Tibial artery (tissue), 4 donors: Measurements from ENCODE around the gene MIGA2.

Experiments used
- DNase-seq, 2 donors: peaks; one replicate each; pipeline ENCODE4 v3.0.0-alpha.2; 2019
- H3K27ac ChIP-seq, 2 donors: fragments of 200-600 bp; sonication (generic) in 1 of 2; 1 replicate in 1 of 2; 2 replicates in 1 of 2; pipeline ENCODE4 v1.5.1; 2018 to 2019; ENCODE audit warnings: mild to moderate bottlenecking in 1 of 2
- H3K27me3 ChIP-seq, 2 donors: fragments of 200-600 bp; sonication (generic) in 1 of 2; one replicate each; pipeline versions ENCODE4 v1.5.1 to v1.6.0; 2016 to 2019
- H3K36me3 ChIP-seq, 3 donors: fragments of 200-600 bp; sonication (generic) in 2 of 3; one replicate each; pipeline ENCODE4 v1.5.1; 2016 to 2019; ENCODE audit warnings: mild to moderate bottlenecking in 2 of 3
- H3K4me1 ChIP-seq, 4 donors: fragments of 200-600 bp; sonication (generic) in 2 of 4; 1 replicate in 3 of 4; 2 replicates in 1 of 4; pipeline ENCODE4 v1.5.1; 2016 to 2019
- H3K4me3 ChIP-seq, 2 donors: fragments of 200-600 bp; sonication (generic) in 1 of 2; 1 replicate in 1 of 2; 2 replicates in 1 of 2; pipeline ENCODE4 v1.5.1; 2018 to 2019; ENCODE audit warnings: mild to moderate bottlenecking in 2 of 2
- H3K9me3 ChIP-seq, 3 donors: fragments of 200-600 bp; sonication (generic) in 1 of 3; one replicate each; pipeline ENCODE4 v1.5.1; 2016 to 2019
- intact Hi-C: fragments of 100-400 bp; cut with DNase I; formaldehyde crosslinking; loops from one replicate; pipeline ENCODE4 v1.15.0; 2023; ENCODE audit warnings: low total_unique reads
- TF ChIP-seq, protein P1 (sequence below), 2 experiments: fragments of 200-600 bp in 1 of 2; fragments of 450-650 bp in 1 of 2; IDR thresholded peaks; one replicate each; pipeline ENCODE4 v1.5.1; 2017 to 2019; ENCODE audit warnings: antibody characterized with exemption in 2 of 2, mild to moderate bottlenecking in 1 of 2, moderate library complexity in 1 of 2

MIGA2 gene

GRCh38 chr9:129005336-129005997, 31.0 kb upstream of the MIGA2 start:
- TF ChIP-seq, protein P1, sequence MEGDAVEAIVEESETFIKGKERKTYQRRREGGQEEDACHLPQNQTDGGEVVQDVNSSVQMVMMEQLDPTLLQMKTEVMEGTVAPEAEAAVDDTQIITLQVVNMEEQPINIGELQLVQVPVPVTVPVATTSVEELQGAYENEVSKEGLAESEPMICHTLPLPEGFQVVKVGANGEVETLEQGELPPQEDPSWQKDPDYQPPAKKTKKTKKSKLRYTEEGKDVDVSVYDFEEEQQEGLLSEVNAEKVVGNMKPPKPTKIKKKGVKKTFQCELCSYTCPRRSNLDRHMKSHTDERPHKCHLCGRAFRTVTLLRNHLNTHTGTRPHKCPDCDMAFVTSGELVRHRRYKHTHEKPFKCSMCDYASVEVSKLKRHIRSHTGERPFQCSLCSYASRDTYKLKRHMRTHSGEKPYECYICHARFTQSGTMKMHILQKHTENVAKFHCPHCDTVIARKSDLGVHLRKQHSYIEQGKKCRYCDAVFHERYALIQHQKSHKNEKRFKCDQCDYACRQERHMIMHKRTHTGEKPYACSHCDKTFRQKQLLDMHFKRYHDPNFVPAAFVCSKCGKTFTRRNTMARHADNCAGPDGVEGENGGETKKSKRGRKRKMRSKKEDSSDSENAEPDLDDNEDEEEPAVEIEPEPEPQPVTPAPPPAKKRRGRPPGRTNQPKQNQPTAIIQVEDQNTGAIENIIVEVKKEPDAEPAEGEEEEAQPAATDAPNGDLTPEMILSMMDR (IDR thresholded peaks at IDR 0.05), result no peak
- no peak for DNase-seq
- Histone ChIP-seq H3K27ac (peak overlapping the region in 1 of 2 donors; percentile 73), H3K9me3 (no peaks in the 10 kb centered on the region), H3K27me3 (no peaks in the 10 kb centered on the region), H3K4me1 (peaks cover 0 to 28% (median 23%) of the 10 kb centered on the region in 4 donors), H3K36me3 (peaks cover 30 to 95% (median 75%) of the 10 kb centered on the region in 3 donors), H3K4me3 (no peak overlapping the region)
- intact Hi-C loops, result no loop called here

DNA sequence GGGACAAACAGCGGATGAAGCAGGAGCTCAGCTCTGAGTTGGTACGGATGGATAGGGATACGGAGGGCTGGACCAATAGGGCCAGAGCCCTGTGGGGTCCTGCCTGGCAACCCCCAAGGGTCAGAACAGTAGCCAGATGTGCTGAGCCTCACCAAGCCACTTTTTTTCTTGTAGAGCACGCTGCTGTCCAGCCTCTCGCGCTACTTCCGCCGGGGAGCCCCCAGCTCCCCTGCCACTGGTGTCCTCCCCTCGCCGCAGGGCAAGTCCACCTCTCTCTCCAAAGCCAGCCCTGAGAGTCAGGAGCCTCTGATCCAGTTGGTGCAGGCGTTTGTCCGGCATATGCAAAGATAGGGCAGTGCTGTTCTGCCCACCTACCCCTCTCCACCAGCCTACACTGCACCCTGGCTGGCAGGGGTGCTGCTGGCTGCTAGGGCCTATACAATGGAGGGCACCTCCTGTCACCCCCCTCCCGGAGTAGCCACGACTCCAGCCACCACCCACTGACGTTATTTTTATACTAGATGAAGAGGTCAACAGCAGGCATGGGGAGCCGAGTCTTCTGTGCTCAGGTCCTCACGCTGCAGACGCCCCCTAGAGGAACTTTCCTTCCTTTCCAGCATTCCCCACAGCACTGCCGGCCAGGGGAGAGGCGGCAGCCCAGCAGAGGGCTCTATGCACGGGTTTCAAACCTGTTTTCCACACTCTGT, 29.9 kb upstream of the MIGA2 start:
- TF ChIP-seq, protein P1 (IDR thresholded peaks at IDR 0.05), result peak; percentile 74 to 78
- Histone ChIP-seq H3K9me3 (no peaks in the 10 kb centered on the region), H3K4me3 (no peak overlapping the region), H3K4me1 (peaks cover 0 to 28% (median 23%) of the 10 kb centered on the region in 4 donors), H3K36me3 (peaks cover 37 to 95% (median 75%) of the 10 kb centered on the region in 3 donors), H3K27ac (peak overlapping the region; percentile 73), H3K27me3 (no peaks in the 10 kb centered on the region)
- intact Hi-C loops, result no loop called here
- peak; percentile 69 to 82 for DNase-seq

GRCh38 chr9:129007035-129007765, 29.2 kb upstream of the MIGA2 start:
- Histone ChIP-seq H3K36me3 (peaks cover 36 to 95% (median 75%) of the 10 kb centered on the region in 3 donors), H3K27me3 (no peaks in the 10 kb centered on the region), H3K27ac (peak overlapping the region; percentile 73), H3K4me3 (no peak overlapping the region), H3K4me1 (peaks cover 0 to 28% (median 23%) of the 10 kb centered on the region in 4 donors), H3K9me3 (no peaks in the 10 kb centered on the region)
- intact Hi-C loops, result no loop called here
- DNase-seq, result peak in 1 of 2 donors; percentile 65
- TF ChIP-seq, protein P1 (IDR thresholded peaks at IDR 0.05), result no peak

DNA sequence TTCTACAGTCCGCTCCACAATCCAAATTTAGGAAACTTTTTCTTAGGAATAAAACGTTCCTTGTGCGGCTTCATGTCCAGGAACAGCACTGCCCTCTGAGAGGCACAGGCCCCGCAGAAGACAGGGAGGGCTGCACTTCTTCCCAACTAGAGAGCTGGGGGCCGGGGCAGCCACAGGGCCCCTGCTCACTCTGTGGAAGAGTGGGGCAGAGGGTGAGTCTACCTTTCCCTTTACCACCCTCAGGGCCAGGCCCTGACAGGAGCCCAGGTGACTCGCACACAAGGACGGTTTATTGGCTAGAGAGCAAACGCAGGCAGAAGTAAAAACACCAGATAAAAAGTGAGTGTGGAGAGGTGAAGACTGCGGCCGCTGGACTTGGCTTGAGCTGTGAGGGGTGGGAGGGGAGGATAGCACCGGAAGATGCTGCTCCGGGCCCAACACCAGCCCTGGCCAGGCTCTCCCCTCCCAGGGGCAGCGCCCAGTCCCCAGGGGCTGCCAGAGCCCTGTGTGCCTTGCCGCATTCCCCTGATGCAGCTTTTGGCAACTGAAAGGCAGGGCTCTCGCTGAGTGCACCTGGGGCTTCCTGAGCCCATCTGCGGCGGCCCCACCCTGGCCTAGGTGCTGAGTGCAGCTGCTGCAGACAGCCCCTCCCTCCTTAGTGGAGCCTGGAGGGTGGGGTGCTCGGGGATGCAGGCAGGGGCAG, 28.5 kb upstream of the MIGA2 start:
- Histone ChIP-seq H3K27ac (peak overlapping the region; percentile 73), H3K27me3 (no peaks in the 10 kb centered on the region), H3K36me3 (peaks cover 35 to 95% (median 75%) of the 10 kb centered on the region in 3 donors), H3K4me3 (no peak overlapping the region), H3K9me3 (no peaks in the 10 kb centered on the region), H3K4me1 (peaks cover 0 to 28% (median 23%) of the 10 kb centered on the region in 4 donors)
- no peak for DNase-seq
- intact Hi-C loops, result no loop called here
- TF ChIP-seq, protein P1 (IDR thresholded peaks at IDR 0.05), result no peak

GRCh38 chr9:129008469-129008965, 27.9 kb upstream of the MIGA2 start:
- Histone ChIP-seq H3K4me3 (no peak overlapping the region), H3K4me1 (peaks cover 0 to 28% (median 23%) of the 10 kb centered on the region in 4 donors), H3K27me3 (no peaks in the 10 kb centered on the region), H3K27ac (peak overlapping the region; percentile 73), H3K9me3 (no peaks in the 10 kb centered on the region), H3K36me3 (peaks cover 37 to 95% (median 75%) of the 10 kb centered on the region in 3 donors)
- TF ChIP-seq, protein P1 (IDR thresholded peaks at IDR 0.05), result no peak
- intact Hi-C loops, result no loop called here
- no peak for DNase-seq
